PC-9 (cell line): ENCODE data around the gene AHRR. TPM values are rescaled to one million over a fixed set of nuclear protein-coding genes. Genes with fewer than 3 reads are reported as not detected.

Source experiments
- BruUV-seq: library from RNA; stranded (reverse); fragments of 400-500 nt; replicated peaks from 2 replicates; lab custom pipeline; 2021; lab: Mats Ljungman, UMichigan
- CTCF ChIA-PET: fragments of 300-600 bp; sonication (Branson Sonifier 250); formaldehyde crosslinking; loops from one replicate; lab custom pipeline; 2022; ENCODE audit warnings: antibody characterized with exemption; lab: Charles Lee
- POLR2A ChIA-PET: fragments of 300-600 bp; sonication (Branson Sonifier 250); formaldehyde crosslinking; loops from one replicate; lab custom pipeline; 2022; ENCODE audit warnings: antibody characterized with exemption; ENCODE audit not compliant: unreplicated experiment; lab: Charles Lee
- DNase-seq, 2 experiments: peaks; one replicate each; pipeline versions ENCODE4 v3.0.0 to v3.0.0-alpha.2; 2015 to 2022; ENCODE audit warnings: mixed read lengths in 1 of 2
- H2AFZ ChIP-seq: fragments of 200-600 bp; sonication (generic); 2 replicates; pipeline ENCODE4 v1.8.1; 2017; ENCODE audit warnings: antibody characterized with exemption
- H3F3A ChIP-seq: fragments of 200-600 bp; sonication (generic); 2 replicates; pipeline ENCODE4 v1.8.1; 2017; ENCODE audit warnings: antibody characterized with exemption, mild to moderate bottlenecking, low read depth; ENCODE audit not compliant: insufficient read depth
- H3K27ac ChIP-seq: fragments of 200-600 bp; sonication (generic); 2 replicates; pipeline ENCODE4 v1.6.1; 2016; ENCODE audit warnings: mixed run types
- H3K27me3 ChIP-seq: fragments of 200-600 bp; sonication (generic); 2 replicates; pipeline ENCODE4 v1.6.1; 2016; ENCODE audit warnings: low read depth, mixed run types; ENCODE audit not compliant: insufficient read depth
- H3K36me3 ChIP-seq: fragments of 200-600 bp; sonication (generic); 2 replicates; pipeline ENCODE4 v1.6.1; 2016; ENCODE audit warnings: low read depth, mixed run types
- H3K4me1 ChIP-seq: fragments of 200-600 bp; sonication (generic); replicated peaks from 2 replicates; pipeline ENCODE4 v1.6.1; 2016; ENCODE audit warnings: mixed run types; ENCODE audit not compliant: insufficient read depth
- H3K4me2 ChIP-seq: fragments of 200-600 bp; sonication (generic); 2 replicates; pipeline ENCODE4 v1.6.1; 2017; ENCODE audit warnings: mixed run types
- H3K4me3 ChIP-seq: fragments of 200-600 bp; sonication (generic); 2 replicates; pipeline ENCODE4 v1.6.1; 2016; ENCODE audit warnings: mixed run types
- H3K79me2 ChIP-seq: fragments of 200-600 bp; sonication (generic); 2 replicates; pipeline ENCODE4 v1.6.1; 2017; ENCODE audit warnings: low read depth, mixed run types
- H3K9me2 ChIP-seq: fragments of 200-600 bp; sonication (generic); 2 replicates; pipeline ENCODE4 v1.8.1; 2017; ENCODE audit warnings: mild to moderate bottlenecking; ENCODE audit not compliant: insufficient read depth
- H3K9me3 ChIP-seq: fragments of 200-600 bp; sonication (generic); 2 replicates; pipeline ENCODE4 v1.8.1; 2016; ENCODE audit warnings: low read depth; ENCODE audit not compliant: insufficient read depth
- H4K20me1 ChIP-seq: fragments of 200-600 bp; sonication (generic); 2 replicates; pipeline ENCODE4 v1.8.1; 2017; ENCODE audit not compliant: insufficient read depth
- EZH2 ChIP-seq: fragments of 200-600 bp; sonication (generic); IDR thresholded peaks from 2 replicates; pipeline ENCODE4 v1.8.0; 2017; ENCODE audit warnings: antibody characterized with exemption, low read depth
- intact Hi-C: fragments of 100-400 bp; cut with micrococcal nuclease; formaldehyde crosslinking; loops from one replicate; pipeline ENCODE4 v1.10.0; 2022; ENCODE audit not compliant: unreplicated experiment
- total RNA-seq: library from RNA; stranded (reverse); gene quantifications from 2 replicates; pipeline ENCODE4 v1.2.3, GENCODE V29; 2021
- TF ChIP-seq, protein P1 (sequence below): fragments of 200-600 bp; sonication (generic); conservative IDR thresholded peaks from 2 replicates; pipeline ENCODE4 v1.6.1; 2017; ENCODE audit warnings: mixed run types, antibody characterized with exemption, mild to moderate bottlenecking, moderate library complexity

Gene AHRR
- total RNA-seq, 1 experiment from 2014 or later = 7.2 TPM

DNA sequence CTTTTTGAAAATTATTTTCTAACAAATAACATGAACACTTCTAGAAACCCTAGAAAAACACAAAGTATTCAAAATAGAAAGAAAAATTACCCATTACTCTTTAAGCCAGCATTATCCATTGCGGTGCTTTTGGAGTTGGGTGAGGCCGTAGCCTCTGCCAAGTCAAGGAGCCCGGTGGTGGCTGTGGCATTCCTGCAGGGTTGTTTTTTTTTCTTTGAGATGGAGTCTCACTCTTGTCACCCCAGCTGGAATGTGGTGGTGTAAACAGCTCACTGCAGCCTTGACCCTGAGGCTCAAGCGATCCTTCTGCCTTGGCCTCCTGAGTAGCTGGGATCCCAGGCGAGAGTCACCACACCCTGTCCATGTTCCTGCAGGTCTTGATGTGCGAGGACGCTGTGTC is 8.2 kb upstream of the AHRR start:
- Histone ChIP-seq H4K20me1 (peaks cover 87% of the 10 kb centered on the region), H3K4me2 (no peak overlapping the region), H3K36me3 (0 out of 2 replicates have a peak, but pooled peaks cover 11% of the 10 kb centered on the region), H3K27me3 (no peaks in the 10 kb centered on the region), H3F3A (peaks cover 17% of the 10 kb centered on the region; the same call in 1 of the 2 replicates), H3K9me2 (no peaks in the 10 kb centered on the region), H3K4me3 (no peak overlapping the region), H3K27ac (no peak overlapping the region), H3K4me1 (no peaks in the 10 kb centered on the region), H3K79me2 (peaks cover 8% of the 10 kb centered on the region; the same call in 1 of the 2 replicates), H3K9me3 (no peaks in the 10 kb centered on the region), H2AFZ (no peak overlapping the region)
- intact Hi-C loops = no loop called here
- TF ChIP-seq EZH2 = no peak
- TF ChIP-seq, protein P1, sequence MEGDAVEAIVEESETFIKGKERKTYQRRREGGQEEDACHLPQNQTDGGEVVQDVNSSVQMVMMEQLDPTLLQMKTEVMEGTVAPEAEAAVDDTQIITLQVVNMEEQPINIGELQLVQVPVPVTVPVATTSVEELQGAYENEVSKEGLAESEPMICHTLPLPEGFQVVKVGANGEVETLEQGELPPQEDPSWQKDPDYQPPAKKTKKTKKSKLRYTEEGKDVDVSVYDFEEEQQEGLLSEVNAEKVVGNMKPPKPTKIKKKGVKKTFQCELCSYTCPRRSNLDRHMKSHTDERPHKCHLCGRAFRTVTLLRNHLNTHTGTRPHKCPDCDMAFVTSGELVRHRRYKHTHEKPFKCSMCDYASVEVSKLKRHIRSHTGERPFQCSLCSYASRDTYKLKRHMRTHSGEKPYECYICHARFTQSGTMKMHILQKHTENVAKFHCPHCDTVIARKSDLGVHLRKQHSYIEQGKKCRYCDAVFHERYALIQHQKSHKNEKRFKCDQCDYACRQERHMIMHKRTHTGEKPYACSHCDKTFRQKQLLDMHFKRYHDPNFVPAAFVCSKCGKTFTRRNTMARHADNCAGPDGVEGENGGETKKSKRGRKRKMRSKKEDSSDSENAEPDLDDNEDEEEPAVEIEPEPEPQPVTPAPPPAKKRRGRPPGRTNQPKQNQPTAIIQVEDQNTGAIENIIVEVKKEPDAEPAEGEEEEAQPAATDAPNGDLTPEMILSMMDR = no peak
- BruUV-seq = no TSS peak
- no peak for DNase-seq
- ChIA-PET CTCF (no interaction called here), POLR2A (no interaction called here)

DNA sequence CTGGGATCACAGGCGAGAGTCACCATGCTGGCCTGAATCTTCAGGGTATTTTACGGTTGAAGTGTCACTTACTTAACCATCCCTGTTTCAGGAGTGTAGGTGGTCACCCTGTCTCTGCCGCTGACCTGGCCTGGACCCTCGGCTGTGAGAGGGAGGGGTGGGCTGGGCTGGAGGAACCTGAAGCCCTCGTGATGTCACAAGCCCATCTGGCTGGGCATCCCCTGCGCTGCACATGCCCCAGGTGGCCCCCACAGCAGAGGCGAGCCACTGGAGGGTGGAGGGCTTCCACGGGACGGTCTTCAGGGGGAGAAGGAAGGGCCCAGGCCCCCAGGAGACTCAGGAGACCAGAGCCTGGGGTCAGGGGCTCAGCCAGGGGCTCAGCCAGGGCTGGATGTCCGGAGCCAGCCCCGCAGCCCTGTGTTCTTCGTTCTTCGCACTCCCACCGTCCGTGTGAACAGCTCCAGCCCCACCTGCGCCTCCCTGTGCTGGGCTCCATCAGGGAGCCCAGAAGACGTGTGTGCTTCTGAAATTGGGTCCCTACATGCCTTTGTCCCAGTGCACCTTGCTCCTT is 7.6 kb upstream of the AHRR start:
- DNase-seq = no peak
- H3K9me2 ChIP-seq = no peaks in the 10 kb centered on the region
- H3K9me3 ChIP-seq = no peaks in the 10 kb centered on the region
- peaks cover 2% of the 10 kb centered on the region; the same call in 1 of the 2 replicates for H3K79me2 ChIP-seq
- no peaks in the 10 kb centered on the region for H3K27me3 ChIP-seq
- BruUV-seq = no TSS peak
- POLR2A ChIA-PET = no interaction called here
- no peak overlapping the region for H3K4me3 ChIP-seq
- TF ChIP-seq, protein P1 = no peak
- TF ChIP-seq EZH2 = no peak
- H3K27ac ChIP-seq = no peak overlapping the region
- H2AFZ ChIP-seq = no peak overlapping the region
- peaks cover 87% of the 10 kb centered on the region for H4K20me1 ChIP-seq
- H3K4me2 ChIP-seq = no peak overlapping the region
- no peaks in the 10 kb centered on the region for H3K4me1 ChIP-seq
- CTCF ChIA-PET = no interaction called here
- H3K36me3 ChIP-seq = 0 out of 2 replicates have a peak, but pooled peaks cover 11% of the 10 kb centered on the region
- intact Hi-C loops = no loop called here
- H3F3A ChIP-seq = peaks cover 23% of the 10 kb centered on the region; the same call in 1 of the 2 replicates

DNA sequence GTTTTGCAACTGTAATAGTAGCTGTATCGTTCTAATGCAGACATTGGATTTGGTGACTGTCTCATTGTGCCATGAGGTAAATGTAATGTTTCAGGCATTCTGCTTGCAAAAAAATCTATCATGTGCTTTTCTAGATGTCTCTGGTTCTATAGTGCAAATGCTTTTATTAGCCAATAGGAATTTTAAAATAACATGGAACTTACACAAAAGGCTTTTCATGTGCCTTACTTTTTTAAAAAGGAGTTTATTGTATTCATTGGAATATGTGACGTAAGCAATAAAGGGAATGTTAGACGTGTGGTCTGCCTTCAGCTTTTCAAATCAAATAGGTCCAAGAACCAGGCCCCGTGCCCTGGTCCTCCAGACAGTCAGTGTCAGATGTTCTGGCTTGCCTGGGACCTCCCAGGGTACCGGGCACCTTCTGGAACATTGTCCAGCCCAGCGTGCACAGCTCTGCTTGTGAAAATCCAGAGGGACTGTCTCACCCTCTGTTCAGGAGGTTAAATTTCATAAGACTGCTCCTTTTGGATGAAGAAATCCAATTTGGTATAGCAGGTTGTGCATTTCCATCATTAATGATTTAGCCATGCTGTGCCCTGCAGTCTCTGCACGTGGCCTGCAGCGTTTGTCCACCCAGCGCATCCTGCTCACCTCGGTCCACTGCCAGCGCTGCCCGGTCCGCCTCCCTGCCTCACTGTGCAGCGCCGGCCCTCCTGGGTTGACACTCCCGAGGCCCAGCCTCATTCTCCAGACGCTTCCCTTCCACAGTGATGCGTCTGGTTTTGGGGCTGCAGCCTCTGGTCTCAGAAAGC is 6.6 kb upstream of the AHRR start:
- Histone ChIP-seq H3K4me2 (no peak overlapping the region), H2AFZ (no peak overlapping the region), H3K36me3 (0 out of 2 replicates have a peak, but pooled peaks cover 11% of the 10 kb centered on the region), H3K9me2 (no peaks in the 10 kb centered on the region), H3K79me2 (no peaks in the 10 kb centered on the region), H3K9me3 (no peaks in the 10 kb centered on the region), H3K27me3 (no peaks in the 10 kb centered on the region), H3K4me3 (no peak overlapping the region), H3K4me1 (no peaks in the 10 kb centered on the region), H4K20me1 (peaks cover 90% of the 10 kb centered on the region), H3F3A (peaks cover 31% of the 10 kb centered on the region; the same call in 1 of the 2 replicates), H3K27ac (no peak overlapping the region)
- DNase-seq = no peak
- ChIA-PET CTCF (interaction anchor here (0.6 kb wide), 1 partner anchor 132 kb away, joined by 6 read pairs; no protein-coding TSS in a partner anchor), POLR2A (no interaction called here)
- BruUV-seq = no TSS peak
- TF ChIP-seq, protein P1 = no peak
- no peak for TF ChIP-seq EZH2
- intact Hi-C loops = loop anchor here (5.0 kb wide), 3 partner anchors 297 to 852 kb away; partner anchors contain the start of gene CEP72
